WTC11 (cell line): ENCODE data around the gene DNAL4. TPM values are rescaled to one million over a fixed set of nuclear protein-coding genes. Genes with fewer than 3 reads are reported as not detected.

Source experiments
- ATAC-seq: fragments of 200-7000 bp; cut with Tn5 transposase; 2 replicates; pipeline ENCODE4 v1.10.0; 2021; ENCODE audit warnings: mild to moderate bottlenecking, moderate library complexity
- CTCF ChIA-PET: fragments of 300-600 bp; sonication (Branson Sonifier 250); formaldehyde crosslinking; loops from one replicate; lab custom pipeline; 2021; ENCODE audit warnings: antibody characterized with exemption; lab: Charles Lee
- POLR2A ChIA-PET: fragments of 350-600 bp; sonication (Branson Sonifier 250); formaldehyde crosslinking; loops from one replicate; lab custom pipeline; 2021; ENCODE audit warnings: antibody characterized with exemption; lab: Charles Lee
- DNase-seq: peaks from one replicate; pipeline ENCODE4 v3.0.0; 2021; ENCODE audit warnings: low spot score
- H3K27ac Mint-ChIP-seq: 2 replicates; pipeline ENCODE4 v1.8.0; 2021; ENCODE audit warnings: mixed read lengths
- H3K27me3 Mint-ChIP-seq: 2 replicates; pipeline ENCODE4 v1.8.0; 2021; ENCODE audit warnings: low read depth, mild to moderate bottlenecking, moderate library complexity, mixed read lengths
- H3K36me3 Mint-ChIP-seq: 2 replicates; pipeline ENCODE4 v1.8.0; 2021; ENCODE audit warnings: mixed read lengths
- H3K4me1 Mint-ChIP-seq: 2 replicates; pipeline ENCODE4 v1.8.0; 2022; ENCODE audit warnings: mixed read lengths
- H3K4me3 Mint-ChIP-seq: 2 replicates; pipeline ENCODE4 v1.8.0; 2021; ENCODE audit warnings: mild to moderate bottlenecking, moderate library complexity, mixed read lengths
- H3K9me3 Mint-ChIP-seq: 2 replicates; pipeline ENCODE4 v1.8.0; 2021; ENCODE audit warnings: mixed read lengths
- ELF4 ChIP-seq: sonication (generic); formaldehyde crosslinking; IDR thresholded peaks from 2 replicates; pipeline ENCODE4 v1.8.1; 2022; ENCODE audit warnings: low read depth, mild to moderate bottlenecking, moderate library complexity, missing genetic modification reagents
- FOXK1 ChIP-seq: sonication (generic); formaldehyde crosslinking; IDR thresholded peaks from 2 replicates; pipeline ENCODE4 v1.8.0; 2022; ENCODE audit warnings: mild to moderate bottlenecking, moderate library complexity, missing genetic modification reagents
- GRHL2 ChIP-seq: fragments of 250-450 bp; sonication (Bioruptor Pico); IDR thresholded peaks from 2 replicates; pipeline ENCODE4 v1.8.0; 2022; ENCODE audit warnings: mild to moderate bottlenecking, moderate library complexity; ENCODE audit not compliant: insufficient replicate concordance, severe bottlenecking
- GTF2I ChIP-seq: fragments of 250-450 bp; sonication (Bioruptor Pico); conservative IDR thresholded peaks from 2 replicates; pipeline ENCODE4 v1.4.0; 2021; ENCODE audit warnings: mild to moderate bottlenecking
- JUN ChIP-seq: sonication (generic); formaldehyde crosslinking; IDR thresholded peaks from 2 replicates; pipeline ENCODE4 v1.8.0; 2023; ENCODE audit warnings: mild to moderate bottlenecking, missing genetic modification reagents
- NFATC4 ChIP-seq: fragments of 250-450 bp; sonication (Bioruptor Pico); IDR thresholded peaks from 2 replicates; pipeline ENCODE4 v1.9.0; 2021; ENCODE audit warnings: mild to moderate bottlenecking
- NFYB ChIP-seq: sonication (generic); formaldehyde crosslinking; conservative IDR thresholded peaks from 2 replicates; pipeline ENCODE4 v1.8.0; 2022; ENCODE audit warnings: low read depth, missing genetic modification reagents
- PRRX2 ChIP-seq: fragments of 250-450 bp; sonication (Bioruptor Pico); IDR thresholded peaks from 2 replicates; pipeline ENCODE4 v1.8.0; 2021; ENCODE audit warnings: mild to moderate bottlenecking
- RELA ChIP-seq: sonication (generic); formaldehyde crosslinking; IDR thresholded peaks from 2 replicates; pipeline ENCODE4 v1.8.1; 2022; ENCODE audit warnings: missing genetic modification reagents, mild to moderate bottlenecking, borderline replicate concordance
- SMAD4 ChIP-seq: sonication (generic); formaldehyde crosslinking; IDR thresholded peaks from 2 replicates; pipeline ENCODE4 v1.8.0; 2022; ENCODE audit warnings: mild to moderate bottlenecking, missing genetic modification reagents
- TEAD1 ChIP-seq: sonication (generic); formaldehyde crosslinking; IDR thresholded peaks from 2 replicates; pipeline ENCODE4 v1.8.0; 2022; ENCODE audit warnings: mild to moderate bottlenecking, missing genetic modification reagents
- ZNF263 ChIP-seq: sonication (generic); formaldehyde crosslinking; IDR thresholded peaks from 2 replicates; pipeline ENCODE4 v1.8.1; 2022; ENCODE audit warnings: low read depth, mild to moderate bottlenecking, moderate library complexity, missing genetic modification reagents
- ZNF317 ChIP-seq: sonication (generic); formaldehyde crosslinking; IDR thresholded peaks from 2 replicates; pipeline ENCODE4 v1.8.1; 2023; ENCODE audit warnings: low read depth, mild to moderate bottlenecking, moderate library complexity, missing genetic modification reagents, borderline replicate concordance
- ZNF416 ChIP-seq: fragments of 250-450 bp; sonication (Bioruptor Pico); IDR thresholded peaks from 2 replicates; pipeline ENCODE4 v1.9.0; 2021; ENCODE audit warnings: mild to moderate bottlenecking, inconsistent platforms
- total RNA-seq: library from RNA; stranded (reverse); gene quantifications from 3 replicates; pipeline ENCODE4 v1.2.3, GENCODE V29; 2021
- TF ChIP-seq, protein P1 (sequence below): sonication (generic); formaldehyde crosslinking; IDR thresholded peaks from 2 replicates; pipeline ENCODE4 v1.8.1; 2023; ENCODE audit warnings: mild to moderate bottlenecking, missing genetic modification reagents, borderline replicate concordance
- TF ChIP-seq, protein P2 (sequence below): sonication (generic); formaldehyde crosslinking; IDR thresholded peaks from 2 replicates; pipeline ENCODE4 v1.8.1; 2022; ENCODE audit warnings: low read depth, missing genetic modification reagents, borderline replicate concordance
- TF ChIP-seq, protein P3 (sequence below): fragments of 250-450 bp; sonication (Bioruptor Pico); IDR thresholded peaks from 2 replicates; pipeline ENCODE4 v1.9.0; 2021; ENCODE audit warnings: moderate library complexity, mild to moderate bottlenecking, inconsistent platforms, borderline replicate concordance
- TF ChIP-seq, protein P4 (sequence below): sonication (generic); formaldehyde crosslinking; IDR thresholded peaks from 2 replicates; pipeline ENCODE4 v1.8.0; 2022; ENCODE audit warnings: missing genetic modification reagents
- TF ChIP-seq, protein P5 (sequence below): fragments of 250-450 bp; sonication (Bioruptor Pico); IDR thresholded peaks from 2 replicates; pipeline ENCODE4 v1.9.0; 2021; ENCODE audit warnings: mild to moderate bottlenecking
- TF ChIP-seq, protein P6 (sequence below): fragments of 250-450 bp; sonication (Bioruptor Pico); IDR thresholded peaks from 2 replicates; pipeline ENCODE4 v1.9.0; 2021; ENCODE audit warnings: mild to moderate bottlenecking, borderline replicate concordance

Gene DNAL4
- total RNA-seq, 1 experiment from 2014 or later: 11.8 TPM

DNA sequence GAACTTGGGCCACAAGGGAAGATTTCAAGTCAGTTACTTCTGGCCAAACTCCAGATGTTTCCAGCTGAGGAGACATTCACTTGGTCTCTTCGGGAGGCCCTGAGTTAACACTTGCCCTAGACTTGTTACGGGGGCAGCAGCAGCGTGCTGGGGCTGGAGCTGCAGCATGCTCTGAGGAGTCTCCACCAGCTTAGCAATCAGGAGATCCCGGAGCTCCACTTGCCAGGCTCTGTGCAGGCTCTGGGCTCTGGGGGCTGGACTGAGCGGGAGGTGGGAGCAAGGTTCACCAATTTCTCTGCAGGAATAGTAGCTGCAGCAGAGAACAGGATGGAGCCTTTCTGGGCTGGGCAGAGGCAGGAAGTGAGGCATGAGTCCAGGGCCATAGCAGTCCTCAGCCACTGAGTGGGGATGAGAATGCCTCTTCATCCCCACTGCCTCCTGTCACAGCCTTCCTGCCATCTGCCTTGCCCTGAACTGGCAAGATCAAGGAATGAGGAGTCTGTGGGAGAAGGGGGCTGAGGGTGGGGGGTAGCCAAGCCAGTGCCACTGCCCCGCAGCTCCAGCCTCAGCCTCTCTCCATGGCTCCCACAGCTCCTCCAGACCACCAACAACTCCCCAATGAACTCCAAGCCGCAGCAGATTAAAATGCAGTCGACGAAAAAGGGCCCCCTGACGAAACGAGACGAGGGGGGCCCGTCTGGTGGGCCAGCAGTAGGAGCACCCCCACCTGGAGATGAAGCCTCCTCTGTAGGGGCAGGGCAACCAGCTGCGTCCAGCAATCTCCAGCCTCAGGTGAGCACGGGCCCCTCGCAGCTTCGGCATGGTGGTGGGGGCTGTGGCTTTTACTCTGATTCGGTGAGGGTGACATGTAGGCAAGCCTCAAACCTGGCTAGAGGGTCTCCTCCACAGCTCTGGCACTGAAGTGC lies 64.8 kb downstream of the DNAL4 start:
- no peak for DNase-seq
- ChIA-PET POLR2A (no interaction called here), CTCF (interaction anchor here (0.7 kb wide), 2 partner anchors 37 to 40 kb away, joined by 3 read pairs; no protein-coding TSS in a partner anchor)
- Mint-ChIP-seq H3K36me3 (peaks cover 67% of the 10 kb centered on the region), H3K4me1 (0 out of 2 replicates have a peak, but pooled peaks cover 3% of the 10 kb centered on the region), H3K27ac (no peak overlapping the region)
- ATAC-seq: no peak
- TF ChIP-seq, protein P1, sequence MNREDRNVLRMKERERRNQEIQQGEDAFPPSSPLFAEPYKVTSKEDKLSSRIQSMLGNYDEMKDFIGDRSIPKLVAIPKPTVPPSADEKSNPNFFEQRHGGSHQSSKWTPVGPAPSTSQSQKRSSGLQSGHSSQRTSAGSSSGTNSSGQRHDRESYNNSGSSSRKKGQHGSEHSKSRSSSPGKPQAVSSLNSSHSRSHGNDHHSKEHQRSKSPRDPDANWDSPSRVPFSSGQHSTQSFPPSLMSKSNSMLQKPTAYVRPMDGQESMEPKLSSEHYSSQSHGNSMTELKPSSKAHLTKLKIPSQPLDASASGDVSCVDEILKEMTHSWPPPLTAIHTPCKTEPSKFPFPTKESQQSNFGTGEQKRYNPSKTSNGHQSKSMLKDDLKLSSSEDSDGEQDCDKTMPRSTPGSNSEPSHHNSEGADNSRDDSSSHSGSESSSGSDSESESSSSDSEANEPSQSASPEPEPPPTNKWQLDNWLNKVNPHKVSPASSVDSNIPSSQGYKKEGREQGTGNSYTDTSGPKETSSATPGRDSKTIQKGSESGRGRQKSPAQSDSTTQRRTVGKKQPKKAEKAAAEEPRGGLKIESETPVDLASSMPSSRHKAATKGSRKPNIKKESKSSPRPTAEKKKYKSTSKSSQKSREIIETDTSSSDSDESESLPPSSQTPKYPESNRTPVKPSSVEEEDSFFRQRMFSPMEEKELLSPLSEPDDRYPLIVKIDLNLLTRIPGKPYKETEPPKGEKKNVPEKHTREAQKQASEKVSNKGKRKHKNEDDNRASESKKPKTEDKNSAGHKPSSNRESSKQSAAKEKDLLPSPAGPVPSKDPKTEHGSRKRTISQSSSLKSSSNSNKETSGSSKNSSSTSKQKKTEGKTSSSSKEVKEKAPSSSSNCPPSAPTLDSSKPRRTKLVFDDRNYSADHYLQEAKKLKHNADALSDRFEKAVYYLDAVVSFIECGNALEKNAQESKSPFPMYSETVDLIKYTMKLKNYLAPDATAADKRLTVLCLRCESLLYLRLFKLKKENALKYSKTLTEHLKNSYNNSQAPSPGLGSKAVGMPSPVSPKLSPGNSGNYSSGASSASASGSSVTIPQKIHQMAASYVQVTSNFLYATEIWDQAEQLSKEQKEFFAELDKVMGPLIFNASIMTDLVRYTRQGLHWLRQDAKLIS: no peak
- TF ChIP-seq, protein P2, sequence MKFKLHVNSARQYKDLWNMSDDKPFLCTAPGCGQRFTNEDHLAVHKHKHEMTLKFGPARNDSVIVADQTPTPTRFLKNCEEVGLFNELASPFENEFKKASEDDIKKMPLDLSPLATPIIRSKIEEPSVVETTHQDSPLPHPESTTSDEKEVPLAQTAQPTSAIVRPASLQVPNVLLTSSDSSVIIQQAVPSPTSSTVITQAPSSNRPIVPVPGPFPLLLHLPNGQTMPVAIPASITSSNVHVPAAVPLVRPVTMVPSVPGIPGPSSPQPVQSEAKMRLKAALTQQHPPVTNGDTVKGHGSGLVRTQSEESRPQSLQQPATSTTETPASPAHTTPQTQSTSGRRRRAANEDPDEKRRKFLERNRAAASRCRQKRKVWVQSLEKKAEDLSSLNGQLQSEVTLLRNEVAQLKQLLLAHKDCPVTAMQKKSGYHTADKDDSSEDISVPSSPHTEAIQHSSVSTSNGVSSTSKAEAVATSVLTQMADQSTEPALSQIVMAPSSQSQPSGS (CRISPR knock-in tag): no peak
- no peak for TF ChIP-seq ZNF317 (CRISPR knock-in tag)
- TF ChIP-seq, protein P3, sequence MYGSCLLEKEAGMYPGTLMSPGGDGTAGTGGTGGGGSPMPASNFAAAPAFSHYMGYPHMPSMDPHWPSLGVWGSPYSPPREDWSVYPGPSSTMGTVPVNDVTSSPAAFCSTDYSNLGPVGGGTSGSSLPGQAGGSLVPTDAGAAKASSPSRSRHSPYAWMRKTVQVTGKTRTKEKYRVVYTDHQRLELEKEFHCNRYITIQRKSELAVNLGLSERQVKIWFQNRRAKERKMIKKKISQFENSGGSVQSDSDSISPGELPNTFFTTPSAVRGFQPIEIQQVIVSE (CRISPR knock-in tag): no peak
- TF ChIP-seq RELA: no peak
- TF ChIP-seq GTF2I: no peak
- no peak for TF ChIP-seq PRRX2
- TF ChIP-seq NFATC4 (CRISPR knock-in tag): no peak
- TF ChIP-seq ZNF416: no peak
- TF ChIP-seq ZNF263 (CRISPR knock-in tag): no peak
- no peak for TF ChIP-seq GRHL2 (CRISPR knock-in tag)
- no peak for TF ChIP-seq FOXK1 (CRISPR knock-in tag)
- no peak for TF ChIP-seq ELF4 (CRISPR knock-in tag)
- no peak for TF ChIP-seq NFYB (CRISPR knock-in tag)
- TF ChIP-seq JUN (CRISPR knock-in tag): no peak
- TF ChIP-seq TEAD1: no peak
- TF ChIP-seq, protein P4, sequence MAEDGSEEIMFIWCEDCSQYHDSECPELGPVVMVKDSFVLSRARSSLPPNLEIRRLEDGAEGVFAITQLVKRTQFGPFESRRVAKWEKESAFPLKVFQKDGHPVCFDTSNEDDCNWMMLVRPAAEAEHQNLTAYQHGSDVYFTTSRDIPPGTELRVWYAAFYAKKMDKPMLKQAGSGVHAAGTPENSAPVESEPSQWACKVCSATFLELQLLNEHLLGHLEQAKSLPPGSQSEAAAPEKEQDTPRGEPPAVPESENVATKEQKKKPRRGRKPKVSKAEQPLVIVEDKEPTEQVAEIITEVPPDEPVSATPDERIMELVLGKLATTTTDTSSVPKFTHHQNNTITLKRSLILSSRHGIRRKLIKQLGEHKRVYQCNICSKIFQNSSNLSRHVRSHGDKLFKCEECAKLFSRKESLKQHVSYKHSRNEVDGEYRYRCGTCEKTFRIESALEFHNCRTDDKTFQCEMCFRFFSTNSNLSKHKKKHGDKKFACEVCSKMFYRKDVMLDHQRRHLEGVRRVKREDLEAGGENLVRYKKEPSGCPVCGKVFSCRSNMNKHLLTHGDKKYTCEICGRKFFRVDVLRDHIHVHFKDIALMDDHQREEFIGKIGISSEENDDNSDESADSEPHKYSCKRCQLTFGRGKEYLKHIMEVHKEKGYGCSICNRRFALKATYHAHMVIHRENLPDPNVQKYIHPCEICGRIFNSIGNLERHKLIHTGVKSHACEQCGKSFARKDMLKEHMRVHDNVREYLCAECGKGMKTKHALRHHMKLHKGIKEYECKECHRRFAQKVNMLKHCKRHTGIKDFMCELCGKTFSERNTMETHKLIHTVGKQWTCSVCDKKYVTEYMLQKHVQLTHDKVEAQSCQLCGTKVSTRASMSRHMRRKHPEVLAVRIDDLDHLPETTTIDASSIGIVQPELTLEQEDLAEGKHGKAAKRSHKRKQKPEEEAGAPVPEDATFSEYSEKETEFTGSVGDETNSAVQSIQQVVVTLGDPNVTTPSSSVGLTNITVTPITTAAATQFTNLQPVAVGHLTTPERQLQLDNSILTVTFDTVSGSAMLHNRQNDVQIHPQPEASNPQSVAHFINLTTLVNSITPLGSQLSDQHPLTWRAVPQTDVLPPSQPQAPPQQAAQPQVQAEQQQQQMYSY (CRISPR knock-in tag): no peak
- no peak for TF ChIP-seq SMAD4 (CRISPR knock-in tag)
- TF ChIP-seq, protein P5, sequence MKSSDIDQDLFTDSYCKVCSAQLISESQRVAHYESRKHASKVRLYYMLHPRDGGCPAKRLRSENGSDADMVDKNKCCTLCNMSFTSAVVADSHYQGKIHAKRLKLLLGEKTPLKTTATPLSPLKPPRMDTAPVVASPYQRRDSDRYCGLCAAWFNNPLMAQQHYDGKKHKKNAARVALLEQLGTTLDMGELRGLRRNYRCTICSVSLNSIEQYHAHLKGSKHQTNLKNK (CRISPR knock-in tag): no peak
- TF ChIP-seq, protein P6, sequence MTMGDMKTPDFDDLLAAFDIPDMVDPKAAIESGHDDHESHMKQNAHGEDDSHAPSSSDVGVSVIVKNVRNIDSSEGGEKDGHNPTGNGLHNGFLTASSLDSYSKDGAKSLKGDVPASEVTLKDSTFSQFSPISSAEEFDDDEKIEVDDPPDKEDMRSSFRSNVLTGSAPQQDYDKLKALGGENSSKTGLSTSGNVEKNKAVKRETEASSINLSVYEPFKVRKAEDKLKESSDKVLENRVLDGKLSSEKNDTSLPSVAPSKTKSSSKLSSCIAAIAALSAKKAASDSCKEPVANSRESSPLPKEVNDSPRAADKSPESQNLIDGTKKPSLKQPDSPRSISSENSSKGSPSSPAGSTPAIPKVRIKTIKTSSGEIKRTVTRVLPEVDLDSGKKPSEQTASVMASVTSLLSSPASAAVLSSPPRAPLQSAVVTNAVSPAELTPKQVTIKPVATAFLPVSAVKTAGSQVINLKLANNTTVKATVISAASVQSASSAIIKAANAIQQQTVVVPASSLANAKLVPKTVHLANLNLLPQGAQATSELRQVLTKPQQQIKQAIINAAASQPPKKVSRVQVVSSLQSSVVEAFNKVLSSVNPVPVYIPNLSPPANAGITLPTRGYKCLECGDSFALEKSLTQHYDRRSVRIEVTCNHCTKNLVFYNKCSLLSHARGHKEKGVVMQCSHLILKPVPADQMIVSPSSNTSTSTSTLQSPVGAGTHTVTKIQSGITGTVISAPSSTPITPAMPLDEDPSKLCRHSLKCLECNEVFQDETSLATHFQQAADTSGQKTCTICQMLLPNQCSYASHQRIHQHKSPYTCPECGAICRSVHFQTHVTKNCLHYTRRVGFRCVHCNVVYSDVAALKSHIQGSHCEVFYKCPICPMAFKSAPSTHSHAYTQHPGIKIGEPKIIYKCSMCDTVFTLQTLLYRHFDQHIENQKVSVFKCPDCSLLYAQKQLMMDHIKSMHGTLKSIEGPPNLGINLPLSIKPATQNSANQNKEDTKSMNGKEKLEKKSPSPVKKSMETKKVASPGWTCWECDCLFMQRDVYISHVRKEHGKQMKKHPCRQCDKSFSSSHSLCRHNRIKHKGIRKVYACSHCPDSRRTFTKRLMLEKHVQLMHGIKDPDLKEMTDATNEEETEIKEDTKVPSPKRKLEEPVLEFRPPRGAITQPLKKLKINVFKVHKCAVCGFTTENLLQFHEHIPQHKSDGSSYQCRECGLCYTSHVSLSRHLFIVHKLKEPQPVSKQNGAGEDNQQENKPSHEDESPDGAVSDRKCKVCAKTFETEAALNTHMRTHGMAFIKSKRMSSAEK (CRISPR knock-in tag): no peak
- TF ChIP-seq, all 79 proteins: peak for 0
- Mint-ChIP-seq H3K27me3 (no peaks in the 10 kb centered on the region), H3K4me3 (no peak overlapping the region), H3K9me3 (no peaks in the 10 kb centered on the region)
